ENCODE measurements around the gene TMPRSS11D. TPM values are rescaled to one million over a fixed set of nuclear protein-coding genes. Genes with fewer than 3 reads are reported as not detected.

TMPRSS11D gene
- total RNA-seq, 1 experiment from 2014 or later: not detected

GRCh38 chr4:67907650-67908049, 23.8 kb upstream of the TMPRSS11D start:
- no peak for DNase-seq (ENCODE audit: low read depth, low spot score)
- no peaks in the 10 kb centered on the region for H3K27me3 ChIP-seq (ENCODE audit: insufficient read depth, low read length)
- no peak for TF ChIP-seq CTCF (IDR thresholded peaks at IDR 0.05 in 2 of 3, conservative IDR thresholded peaks at IDR 0.05 in 1 of 3; ENCODE audit: borderline replicate concordance in 1 of 3, insufficient read depth in 1 of 3, low read depth in 2 of 3, low read length in 2 of 3)
- H3K79me2 ChIP-seq (ENCODE audit: insufficient read depth, low read length): no peaks in the 10 kb centered on the region
- ChIA-PET CTCF (no interaction called here), POLR2A (no interaction called here), RAD21 (ENCODE audit: low non-redundant PET in 1 of 2, low total read pairs in 2 of 2, uncharacterized antibody in 2 of 2, unreplicated experiment in 2 of 2) (no interaction called here)
- ATAC-seq: no peak
- no peak overlapping the region for H3K27ac ChIP-seq (ENCODE audit: low read depth, low read length)
- no peaks in the 10 kb centered on the region for H4K20me1 ChIP-seq (ENCODE audit: insufficient read depth)
- no peaks in the 10 kb centered on the region for H3K9me3 ChIP-seq (ENCODE audit: control insufficient read depth in 1 of 2, insufficient read depth in 1 of 2, low read depth in 1 of 2, low read length in 2 of 2)
- H3K36me3 ChIP-seq (ENCODE audit: control insufficient read depth in 1 of 2, insufficient read depth in 2 of 2, low read length in 2 of 2): no peaks in the 10 kb centered on the region
- H3K9ac ChIP-seq (ENCODE audit: low read length): no peak overlapping the region
- no TSS peak for BruUV-seq (replicated peaks)
- no peaks in the 10 kb centered on the region for H3K4me1 ChIP-seq (ENCODE audit: control insufficient read depth in 1 of 2, insufficient read depth in 2 of 2, low read length in 2 of 2)
- no peak overlapping the region for H3K4me2 ChIP-seq (ENCODE audit: low read length)
- H3K4me3 ChIP-seq (replicated peaks in 1 of 2; ENCODE audit: low read depth in 1 of 2, low read length in 2 of 2): no peak overlapping the region
- no peaks in the 10 kb centered on the region for H3K9me2 ChIP-seq (ENCODE audit: insufficient read depth)
- no peak overlapping the region for H2AFZ ChIP-seq (ENCODE audit: low read depth, low read length, poor library complexity, severe bottlenecking)
- intact Hi-C loops (cut with micrococcal nuclease): no loop called here

GRCh38 chr4:67899096-67899495, 15.3 kb upstream of the TMPRSS11D start:
- Histone ChIP-seq H3K9me3 (ENCODE audit: control insufficient read depth in 1 of 2, insufficient read depth in 1 of 2, low read depth in 1 of 2, low read length in 2 of 2) (no peaks in the 10 kb centered on the region), H3K79me2 (ENCODE audit: insufficient read depth, low read length) (no peaks in the 10 kb centered on the region), H3K36me3 (ENCODE audit: control insufficient read depth in 1 of 2, insufficient read depth in 2 of 2, low read length in 2 of 2) (no peaks in the 10 kb centered on the region), H2AFZ (ENCODE audit: low read depth, low read length, poor library complexity, severe bottlenecking) (no peak overlapping the region), H3K9me2 (ENCODE audit: insufficient read depth) (no peaks in the 10 kb centered on the region), H3K27me3 (ENCODE audit: insufficient read depth, low read length) (no peaks in the 10 kb centered on the region), H3K27ac (ENCODE audit: low read depth, low read length) (no peak overlapping the region), H3K4me3 (replicated peaks in 1 of 2; ENCODE audit: low read depth in 1 of 2, low read length in 2 of 2) (no peak overlapping the region), H3K9ac (ENCODE audit: low read length) (no peak overlapping the region), H3K4me1 (ENCODE audit: control insufficient read depth in 1 of 2, insufficient read depth in 2 of 2, low read length in 2 of 2) (no peaks in the 10 kb centered on the region), H3K4me2 (ENCODE audit: low read length) (no peak overlapping the region), H4K20me1 (ENCODE audit: insufficient read depth) (no peaks in the 10 kb centered on the region)
- DNase-seq (ENCODE audit: low read depth, low spot score) (no peak), ATAC-seq (no peak)
- RAD21 ChIA-PET (ENCODE audit: low non-redundant PET in 1 of 2, low total read pairs in 2 of 2, uncharacterized antibody in 2 of 2, unreplicated experiment in 2 of 2): no interaction called here
- CTCF ChIA-PET: no interaction called here
- no TSS peak for BruUV-seq (replicated peaks)
- POLR2A ChIA-PET: no interaction called here
- intact Hi-C loops (cut with micrococcal nuclease): no loop called here
- TF ChIP-seq SIN3A (IDR thresholded peaks at IDR 0.05; ENCODE audit: low read depth): no peak
- no peak for TF ChIP-seq YY1 (IDR thresholded peaks at IDR 0.05; ENCODE audit: extremely low read depth, insufficient replicate concordance, low read depth, low read length)
- TF ChIP-seq EGR1 (IDR thresholded peaks at IDR 0.05; ENCODE audit: low read depth): no peak
- no peak for TF ChIP-seq TCF7L2 (IDR thresholded peaks at IDR 0.05; ENCODE audit: borderline replicate concordance, extremely low read depth, insufficient read depth, insufficient read length)
- no peak for TF ChIP-seq ZBTB33 (IDR thresholded peaks at IDR 0.05; ENCODE audit: extremely low read depth, insufficient replicate concordance, low read length)
- no peak for TF ChIP-seq CEBPB (IDR thresholded peaks at IDR 0.05; ENCODE audit: low read depth)
- no peak for TF ChIP-seq FOSL1 (IDR thresholded peaks at IDR 0.05; ENCODE audit: low read depth)
- TF ChIP-seq REST (IDR thresholded peaks at IDR 0.05; ENCODE audit: low read depth): no peak
- TF ChIP-seq CBX3 (IDR thresholded peaks at IDR 0.05; ENCODE audit: low read depth): no peak
- no peak for TF ChIP-seq ELF1 (IDR thresholded peaks at IDR 0.05; ENCODE audit: borderline replicate concordance, low read depth)
- TF ChIP-seq SP1 (IDR thresholded peaks at IDR 0.05; ENCODE audit: low read depth): no peak
- no peak for TF ChIP-seq POLR2AphosphoS5 (IDR thresholded peaks at IDR 0.05; ENCODE audit: low read depth, low read length)
- TF ChIP-seq SRF (IDR thresholded peaks at IDR 0.05; ENCODE audit: low read depth): no peak
- no peak for TF ChIP-seq ZFX (IDR thresholded peaks at IDR 0.05)
